Measurements from ENCODE around the gene TPMT.
"Not testable (repeated sequence)": the region's sequence is repeated elsewhere in the genome, so short reads cannot be mapped to it uniquely, and the experiment has no call there.

Gene TPMT

DNA sequence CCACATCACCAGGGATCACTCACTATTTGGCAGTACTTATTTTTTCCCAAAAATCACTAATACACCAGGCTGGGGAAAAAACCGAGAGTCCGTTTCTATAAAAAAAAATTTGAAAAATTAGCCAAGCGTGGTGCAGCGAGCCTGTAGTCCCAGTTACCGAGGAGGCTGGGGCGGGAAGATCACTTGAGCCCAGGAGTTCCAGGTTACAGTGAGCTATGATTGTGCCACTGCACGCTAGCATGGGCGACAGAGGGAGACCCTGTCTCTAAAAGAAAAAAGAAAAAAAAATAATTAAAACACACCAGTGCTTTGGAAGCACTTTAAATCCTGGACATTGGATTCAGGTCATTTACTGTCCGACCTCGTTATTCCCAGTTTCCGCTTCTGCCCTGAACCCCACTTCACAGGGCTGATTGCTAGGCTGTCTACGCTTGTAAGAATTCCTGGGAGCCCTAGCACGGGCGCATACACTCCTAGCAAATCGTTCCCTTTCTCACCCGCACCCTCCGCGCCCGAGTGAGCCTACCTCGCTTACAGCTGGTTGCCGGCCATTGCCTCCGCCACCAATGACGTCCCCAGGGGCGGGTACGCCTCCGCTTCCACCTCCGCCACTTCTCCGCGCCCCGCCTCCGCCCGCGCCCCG, at the start of gene TPMT:
TSS of gene TPMT (minus strand) at position 571 of the 643 bp plus-strand sequence. CDS start 5,950 bp downstream, outside the sequence.
- peak; percentile 73 for DNase-seq

DNA sequence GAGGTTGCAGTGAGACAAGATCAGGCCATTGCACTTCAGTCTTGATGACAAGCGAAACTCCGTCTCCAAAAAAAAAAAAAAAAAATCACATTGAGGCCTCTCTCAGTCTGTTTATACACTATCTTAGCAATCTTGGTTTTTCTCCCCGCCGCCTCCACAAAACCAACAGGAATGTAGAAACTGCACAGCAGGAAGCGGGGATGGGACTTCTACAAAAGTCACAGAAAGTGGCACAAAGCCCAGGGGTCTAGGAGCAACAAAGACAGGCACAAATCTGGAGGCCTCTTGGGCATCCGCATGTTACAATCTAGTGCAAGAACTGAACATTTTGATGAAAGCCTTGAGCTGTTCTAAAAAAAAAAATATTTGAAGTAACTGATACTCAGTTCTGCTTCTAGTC, 48.9 kb upstream of the TPMT start:
- DNase-seq: no peak

DNA sequence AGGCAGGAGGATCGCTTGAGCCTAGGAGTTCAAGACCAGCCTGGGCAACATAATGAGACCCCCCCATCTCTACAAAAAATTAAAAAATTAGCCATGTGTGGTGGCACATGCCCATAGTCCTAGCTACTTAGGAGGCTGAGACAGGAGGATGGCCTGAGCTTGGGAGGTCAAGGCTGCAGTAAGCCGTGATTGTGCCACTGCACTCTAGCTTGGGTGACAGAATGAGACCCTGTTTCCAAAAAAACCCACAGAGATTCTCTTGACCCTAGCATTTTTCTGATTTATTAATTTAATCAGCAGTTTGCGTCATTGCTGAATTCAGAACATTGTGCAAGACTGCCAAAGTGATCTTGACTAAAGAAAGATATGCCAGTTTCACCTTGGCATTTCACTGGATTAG, 37.1 kb upstream of the TPMT start:
- no peak for DNase-seq

DNA sequence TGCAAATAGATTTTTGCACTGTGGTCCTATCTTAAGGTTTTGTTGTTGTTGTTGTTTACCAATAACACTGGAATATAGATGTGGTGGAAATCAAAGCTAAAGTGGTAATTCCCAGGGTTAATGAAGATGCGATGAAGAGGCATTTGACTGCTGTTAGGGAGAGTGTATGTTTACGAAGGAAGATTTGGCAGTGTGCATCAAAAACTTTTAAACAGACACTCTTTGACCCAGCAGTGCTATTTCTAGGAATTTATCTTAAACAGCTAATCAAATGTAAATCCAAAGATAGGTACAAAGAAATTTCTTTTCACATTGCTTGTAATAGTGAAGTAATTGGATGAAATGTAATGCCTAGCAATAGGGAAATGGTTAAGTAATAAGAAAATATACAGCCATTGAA, 34.3 kb upstream of the TPMT start:
- no peak for DNase-seq

DNA sequence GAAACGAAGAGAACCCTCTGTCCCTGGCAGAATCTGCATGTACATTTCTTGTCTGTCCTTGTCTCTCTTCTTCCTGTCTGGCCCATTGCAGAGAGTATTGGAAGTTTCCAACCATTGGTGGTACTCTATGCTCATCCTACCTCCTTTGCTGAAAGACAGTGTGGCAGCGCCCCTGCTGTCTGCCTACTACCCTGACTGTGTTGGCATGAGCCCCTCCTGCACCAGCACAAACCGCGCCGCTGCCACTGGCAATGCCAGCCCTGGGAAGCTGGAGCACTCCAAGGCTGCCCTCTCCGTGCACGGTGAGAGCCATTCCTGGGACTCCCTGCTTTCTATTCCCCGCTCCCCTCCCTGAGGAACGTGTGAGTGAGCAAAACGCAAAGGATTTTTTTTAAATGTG, 32.8 kb upstream of the TPMT start:
- DNase-seq: no peak

DNA sequence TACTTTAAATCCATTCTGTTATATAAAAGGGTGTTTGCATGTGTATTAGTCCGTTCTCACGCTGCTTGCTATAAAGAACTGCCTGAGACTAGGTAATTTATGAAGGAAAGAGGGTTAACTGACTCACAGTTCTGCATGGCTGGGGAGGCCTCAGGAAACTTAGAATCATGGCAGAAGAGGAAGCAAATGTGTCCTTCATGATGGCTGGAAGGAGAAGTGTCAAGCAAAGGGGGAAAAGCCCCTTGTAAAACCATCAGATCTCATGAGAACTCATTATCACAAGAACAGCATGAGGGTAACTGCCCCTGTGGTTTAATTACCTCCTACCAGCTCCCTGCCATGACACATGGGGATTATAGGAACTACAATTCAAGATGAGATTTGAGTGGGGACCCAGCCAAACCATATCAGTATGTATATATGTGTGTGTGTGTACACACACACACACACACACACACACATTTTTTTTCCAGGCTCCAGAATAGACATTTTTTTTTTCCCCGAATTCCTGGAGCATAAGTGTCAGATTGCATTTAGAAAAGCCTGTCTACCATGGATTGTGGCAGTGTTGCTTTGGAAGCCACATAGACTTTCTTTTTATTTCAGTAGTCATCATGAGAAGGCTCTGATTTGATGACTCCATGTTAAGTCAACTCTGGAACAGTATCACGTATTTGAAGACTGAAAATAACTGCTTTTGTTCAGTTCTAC, 31.8 kb upstream of the TPMT start:
- DNase-seq: no peak

DNA sequence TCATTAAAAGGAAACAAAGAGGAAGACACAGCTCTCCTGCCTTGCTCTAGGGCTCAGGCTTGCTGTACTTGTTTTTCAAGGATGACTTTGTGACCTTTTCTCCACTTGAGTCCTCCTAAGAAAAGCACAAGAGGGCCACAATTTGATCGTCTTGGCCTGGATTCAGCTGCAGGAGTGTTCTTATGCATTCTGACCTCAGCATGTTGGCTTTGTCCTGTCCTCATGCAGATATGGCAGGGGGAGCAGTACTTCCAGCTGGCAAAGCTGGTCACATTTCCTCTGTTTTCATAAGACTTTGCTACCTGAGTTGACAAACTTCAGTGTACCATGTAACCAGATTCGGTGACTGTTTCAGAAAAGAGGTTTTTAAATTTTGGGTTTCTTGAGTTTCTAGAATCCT, 31.2 kb upstream of the TPMT start:
- no peak for DNase-seq

DNA sequence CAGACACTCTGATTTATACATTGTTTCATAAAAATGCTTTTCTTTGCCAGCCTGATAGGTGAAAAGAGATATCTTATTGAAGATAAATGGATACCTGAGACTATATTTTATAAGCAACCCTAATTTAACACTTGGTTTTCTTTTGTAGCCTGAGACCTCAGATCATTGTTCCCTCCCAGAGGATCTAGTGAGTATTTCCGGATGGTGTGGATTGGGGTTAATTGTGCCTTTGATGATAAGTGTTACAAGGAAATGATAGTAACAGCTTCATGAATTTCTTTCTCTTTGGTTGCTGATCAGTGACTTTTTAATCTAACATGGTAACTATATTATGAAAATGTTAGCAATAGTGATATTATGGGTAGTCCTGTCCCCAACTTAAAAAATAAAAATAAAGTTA, 30.7 kb upstream of the TPMT start:
- no peak for DNase-seq

DNA sequence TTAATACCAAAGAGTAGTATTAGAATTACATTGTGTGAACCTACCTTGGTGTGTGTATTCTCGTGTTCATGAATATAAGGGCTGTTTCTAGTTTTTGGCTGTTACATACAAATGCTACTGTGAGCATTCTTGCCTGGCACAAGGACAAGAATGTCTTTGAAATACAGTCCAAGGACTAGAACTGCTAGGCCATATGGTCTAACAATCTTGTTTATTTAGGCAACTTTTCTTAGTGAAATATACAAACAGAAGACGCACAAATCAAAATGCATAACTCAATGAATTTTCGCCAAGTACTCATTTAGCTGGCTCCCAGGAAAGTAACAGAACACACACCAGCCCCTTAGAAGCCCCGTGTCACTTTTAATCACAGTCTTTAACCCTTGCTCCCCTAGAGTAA, 28.9 kb upstream of the TPMT start:
- no peak for DNase-seq

DNA sequence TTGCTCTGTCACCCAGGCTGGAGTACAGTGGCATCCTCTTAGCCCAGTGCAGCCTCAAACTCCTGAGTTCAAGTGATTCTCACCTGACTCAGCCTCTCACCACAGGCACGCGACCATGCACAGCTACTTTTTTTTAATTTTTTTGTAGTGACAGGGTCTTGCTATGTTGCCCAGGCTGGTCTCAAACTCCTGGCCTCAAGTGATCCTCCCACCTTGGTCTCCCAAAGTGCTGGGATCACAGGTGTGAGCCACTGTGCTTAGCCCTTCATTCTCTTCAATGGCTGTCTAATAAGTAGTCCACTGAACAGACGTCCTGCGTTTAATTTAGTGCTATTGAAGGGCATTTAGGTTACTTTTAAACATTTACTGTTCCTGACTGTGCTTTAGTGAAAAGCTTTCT, 27.7 kb upstream of the TPMT start:
- DNase-seq: no peak

DNA sequence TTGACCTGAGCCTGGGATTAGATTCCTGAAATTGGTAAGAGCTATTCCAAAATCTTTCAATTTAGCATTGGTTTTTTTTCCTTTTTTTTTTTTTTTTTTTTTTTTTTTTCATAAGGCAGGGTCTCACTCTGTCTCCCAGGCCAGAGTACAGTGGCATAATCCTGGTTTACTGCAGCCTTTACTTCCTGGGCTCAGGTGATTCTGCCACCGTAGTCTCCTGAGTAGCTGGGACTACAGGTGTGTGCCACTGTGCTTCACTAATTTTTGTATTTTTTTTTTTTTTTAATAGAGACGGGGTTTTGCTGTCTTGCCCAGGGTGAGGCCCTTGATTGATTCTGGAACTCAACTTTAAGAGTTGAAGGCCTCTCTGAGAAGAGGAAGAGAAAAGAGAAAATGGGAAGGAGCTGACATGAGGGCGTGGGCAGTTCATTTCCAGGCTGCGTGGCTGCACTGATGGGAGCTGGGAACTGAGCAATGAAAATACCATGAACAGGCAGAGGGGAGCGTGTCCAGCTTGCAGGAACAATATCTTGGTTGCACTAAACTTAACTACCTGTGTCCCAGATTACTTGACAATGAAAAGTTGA, 25.0 kb upstream of the TPMT start:
- DNase-seq: no peak

DNA sequence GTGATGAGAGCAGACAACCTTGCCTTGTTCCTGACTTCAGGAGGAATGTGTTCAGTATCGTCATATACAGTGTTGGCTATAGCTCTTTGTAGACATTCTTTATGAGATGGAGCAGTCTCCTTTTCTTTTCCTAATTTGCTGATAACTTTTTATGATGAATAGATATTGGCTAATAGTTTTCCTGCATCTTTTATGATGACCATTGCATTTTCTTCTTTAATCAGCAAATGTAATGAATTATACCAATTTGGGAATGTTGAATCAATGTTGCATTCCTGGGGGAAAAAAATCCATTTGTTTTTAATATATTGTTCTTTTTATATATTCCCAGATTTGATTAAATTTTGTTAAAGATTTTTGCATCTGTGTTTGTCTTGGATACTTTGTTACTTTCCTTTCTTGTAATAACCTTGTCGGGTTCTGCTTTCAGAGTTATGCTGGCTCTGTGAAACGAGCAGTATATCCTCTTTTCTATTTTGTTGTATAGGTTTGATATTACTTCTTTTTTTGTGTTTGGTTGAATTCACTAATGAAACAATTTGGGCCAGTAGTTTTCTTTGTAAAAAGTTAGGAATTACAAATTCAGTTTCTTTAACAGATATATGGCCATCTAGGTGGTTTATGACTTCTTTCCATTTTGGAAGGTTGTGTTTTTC, 24.2 kb upstream of the TPMT start:
- no peak for DNase-seq

DNA sequence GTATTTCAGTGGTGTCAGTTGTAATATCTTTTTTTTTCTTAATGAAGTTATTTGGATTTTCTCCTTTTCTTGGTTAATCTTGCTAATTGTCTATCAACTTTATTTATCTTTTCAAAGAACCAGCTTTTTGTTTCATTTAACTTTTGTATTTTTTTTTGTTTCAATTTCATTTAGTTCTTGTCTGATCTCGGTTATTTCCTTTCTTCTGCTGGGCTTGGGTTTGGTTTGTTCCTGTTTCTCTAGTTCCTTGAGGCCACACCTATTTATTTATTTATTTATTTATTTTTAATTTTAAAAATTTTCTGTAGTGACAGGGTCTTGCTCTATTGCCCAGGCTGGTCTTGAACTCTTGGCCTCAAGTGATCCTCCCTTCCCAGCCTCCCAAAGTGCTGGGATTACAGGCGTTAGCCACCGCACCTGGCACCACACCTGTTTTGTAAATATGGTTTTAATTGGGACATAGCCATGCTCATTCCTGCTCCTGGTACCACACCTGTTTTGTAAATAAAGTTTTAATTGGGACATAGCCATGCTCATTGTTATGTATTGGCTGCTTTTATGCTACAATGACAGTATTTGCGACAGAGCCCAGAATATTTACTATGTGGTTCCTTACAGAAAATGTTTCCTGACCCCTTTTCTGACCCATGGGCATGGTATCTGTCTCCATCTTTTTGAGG, 22.5 kb upstream of the TPMT start:
- no peak for DNase-seq

DNA sequence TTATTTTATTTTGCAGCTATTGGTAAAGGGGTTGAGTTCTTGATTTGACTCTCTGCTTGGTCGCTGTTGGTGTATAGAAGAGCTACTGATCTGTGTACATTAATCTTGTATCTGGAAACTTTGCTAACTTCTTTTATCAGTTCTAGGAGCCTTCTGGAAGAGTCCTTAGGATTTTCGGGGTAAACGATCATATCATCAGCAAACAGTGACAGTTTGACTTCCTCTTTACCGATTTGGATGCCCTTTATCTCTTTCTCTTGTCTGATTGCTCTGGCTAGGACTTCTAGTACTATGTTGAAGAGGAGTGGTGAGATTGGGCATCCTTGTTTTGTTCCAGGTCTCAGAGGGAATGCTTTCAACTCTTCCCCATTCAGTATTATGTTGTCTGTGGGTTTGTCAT, 21.3 kb upstream of the TPMT start:
- not testable (repeated sequence) for DNase-seq

DNA sequence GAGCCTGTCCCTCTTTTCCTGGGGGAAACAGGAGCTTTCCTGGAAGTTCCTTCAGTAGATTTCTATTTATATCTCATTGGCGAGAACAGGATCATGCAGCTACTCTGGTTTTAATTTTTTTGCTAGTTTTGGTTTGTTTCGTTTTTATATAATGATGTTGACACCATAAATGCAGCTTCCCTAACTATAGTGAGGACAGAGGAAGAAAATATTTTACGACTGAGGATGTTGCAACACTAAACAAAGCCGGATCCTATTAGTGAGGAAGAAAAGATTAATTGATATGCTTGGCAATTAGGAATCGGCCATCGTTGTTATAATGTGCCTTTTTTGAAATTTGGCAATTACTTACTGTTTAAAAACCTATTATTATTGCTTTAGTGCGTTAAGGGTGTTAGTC, 17.0 kb upstream of the TPMT start:
- DNase-seq: no peak

DNA sequence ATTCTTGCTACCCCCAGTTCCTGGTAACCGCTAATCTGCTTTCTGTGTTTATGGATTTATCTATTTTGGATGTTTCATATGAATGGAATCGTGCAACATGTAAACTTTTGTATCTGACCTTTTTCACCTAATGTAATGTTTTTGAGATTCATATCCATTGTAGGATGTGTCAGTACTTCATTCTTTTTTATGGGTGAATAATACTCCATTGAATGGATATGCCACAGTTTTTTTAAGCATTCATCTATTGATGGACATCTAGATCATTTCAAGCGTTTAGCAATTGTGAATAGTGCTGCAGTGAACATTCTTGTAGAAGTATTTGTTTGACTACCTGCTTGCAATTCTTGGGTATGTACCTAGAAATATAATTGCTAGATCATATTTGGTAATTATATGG, 13.4 kb upstream of the TPMT start:
- DNase-seq: no peak

DNA sequence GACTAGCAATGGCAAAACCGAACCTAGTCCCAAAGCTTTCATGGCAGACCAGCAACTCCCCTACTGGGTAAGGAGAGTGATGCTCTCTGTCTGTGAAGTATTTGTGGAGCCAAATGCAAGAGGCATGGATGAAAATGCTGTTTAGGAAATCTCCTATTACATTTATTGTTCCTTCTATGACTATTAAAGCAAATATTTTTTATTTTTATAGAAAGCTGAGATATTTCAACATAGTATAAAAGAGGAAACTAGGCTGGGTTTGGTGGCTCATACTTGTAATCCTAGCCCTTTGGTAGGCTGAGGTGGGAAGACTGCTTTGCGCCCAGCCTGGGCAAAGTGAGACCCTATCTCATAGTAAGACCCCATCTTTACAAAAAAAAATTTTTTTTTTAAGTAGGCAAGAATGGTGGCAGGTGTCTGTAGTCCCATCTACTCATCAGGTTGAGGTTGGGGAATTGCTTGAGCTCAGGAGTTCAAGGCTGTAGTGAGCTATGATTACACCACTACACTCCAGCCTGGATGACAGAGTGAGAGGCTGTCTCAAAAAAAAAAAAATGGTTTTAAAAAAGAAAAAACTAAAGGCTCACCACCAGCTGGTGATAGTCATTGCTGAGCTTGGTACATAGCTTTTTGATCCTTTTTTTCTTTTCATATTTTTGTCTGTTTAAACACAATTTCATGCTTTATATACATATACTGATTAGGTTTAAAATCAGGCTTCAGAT, 11.6 kb upstream of the TPMT start:
- DNase-seq: no peak

DNA sequence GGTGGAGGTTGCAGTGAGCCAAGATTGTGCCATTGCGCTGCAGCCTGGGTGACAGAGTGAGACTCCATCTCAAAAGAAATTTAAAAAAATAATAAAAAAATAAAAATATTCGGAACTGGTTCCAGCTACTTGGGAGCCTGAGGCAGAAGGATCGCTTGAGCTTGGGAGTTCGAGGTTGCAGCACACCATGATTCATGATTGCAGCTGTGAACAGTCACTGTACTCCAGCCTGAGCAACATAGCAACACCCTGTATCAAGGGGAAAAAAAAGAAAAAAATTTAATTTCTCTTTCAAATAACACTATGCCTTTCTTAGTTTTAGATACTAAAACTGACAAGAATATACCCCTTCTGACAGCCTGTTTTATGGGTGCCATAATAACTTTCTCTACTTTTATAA, 10.9 kb upstream of the TPMT start:
- DNase-seq: no peak

DNA sequence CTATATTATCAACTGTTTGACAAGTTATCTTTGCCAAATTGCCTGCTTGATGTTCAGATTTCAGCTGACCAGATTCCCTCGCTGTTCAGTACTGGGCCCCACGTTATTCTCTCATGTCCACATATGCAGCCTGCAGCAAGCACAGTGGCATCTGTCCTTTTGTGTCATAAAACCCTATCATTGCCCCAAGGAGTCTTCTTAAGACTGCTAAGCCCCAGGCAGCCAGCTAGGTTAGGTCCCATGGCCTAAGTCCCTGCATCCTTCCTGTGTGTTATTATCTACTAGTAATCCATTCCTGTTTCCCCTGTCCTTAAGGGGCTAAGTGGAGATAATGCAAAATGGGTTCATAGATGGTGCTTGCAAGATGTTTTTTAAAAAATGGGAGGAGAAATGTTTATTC, 7.5 kb upstream of the TPMT start:
- no peak for DNase-seq

DNA sequence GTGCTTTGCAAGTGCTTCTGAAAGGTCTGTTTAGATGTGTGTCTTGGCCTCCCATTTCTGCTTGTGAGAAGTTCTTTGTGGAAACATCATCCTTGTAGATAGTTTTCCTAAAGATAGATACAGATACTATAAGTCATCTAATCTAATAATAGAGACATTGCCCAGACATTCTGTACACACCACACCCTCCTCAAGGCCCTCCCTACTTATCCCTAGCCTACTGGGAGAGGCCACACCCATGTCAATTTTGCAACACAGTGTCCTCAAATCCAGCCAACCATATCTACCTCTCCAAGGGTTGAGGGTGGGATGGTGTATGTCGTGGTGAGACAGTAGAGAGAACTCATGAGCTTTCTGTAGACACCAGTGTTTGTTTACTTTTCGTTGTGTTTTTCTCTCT, 6.6 kb upstream of the TPMT start:
- DNase-seq: no peak

DNA sequence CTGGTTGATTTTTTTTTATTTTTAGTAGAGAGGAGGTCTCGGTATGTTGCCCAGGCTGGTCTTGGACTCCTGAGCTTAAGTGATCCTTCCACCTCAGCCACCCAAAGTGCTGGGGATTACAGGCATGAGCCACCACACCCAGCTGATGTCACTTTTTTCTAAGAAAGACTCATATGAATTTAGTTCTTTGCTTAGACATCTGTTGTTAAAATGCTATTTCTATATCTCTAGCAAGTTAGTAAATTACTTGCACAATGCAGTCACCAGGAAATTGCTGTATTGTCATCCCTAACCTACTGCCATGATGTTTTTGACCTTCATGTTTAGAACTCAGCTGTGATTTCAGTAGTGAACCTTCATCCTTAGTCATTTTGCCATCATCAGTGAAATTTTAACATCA, 6.0 kb upstream of the TPMT start:
- no peak for DNase-seq

DNA sequence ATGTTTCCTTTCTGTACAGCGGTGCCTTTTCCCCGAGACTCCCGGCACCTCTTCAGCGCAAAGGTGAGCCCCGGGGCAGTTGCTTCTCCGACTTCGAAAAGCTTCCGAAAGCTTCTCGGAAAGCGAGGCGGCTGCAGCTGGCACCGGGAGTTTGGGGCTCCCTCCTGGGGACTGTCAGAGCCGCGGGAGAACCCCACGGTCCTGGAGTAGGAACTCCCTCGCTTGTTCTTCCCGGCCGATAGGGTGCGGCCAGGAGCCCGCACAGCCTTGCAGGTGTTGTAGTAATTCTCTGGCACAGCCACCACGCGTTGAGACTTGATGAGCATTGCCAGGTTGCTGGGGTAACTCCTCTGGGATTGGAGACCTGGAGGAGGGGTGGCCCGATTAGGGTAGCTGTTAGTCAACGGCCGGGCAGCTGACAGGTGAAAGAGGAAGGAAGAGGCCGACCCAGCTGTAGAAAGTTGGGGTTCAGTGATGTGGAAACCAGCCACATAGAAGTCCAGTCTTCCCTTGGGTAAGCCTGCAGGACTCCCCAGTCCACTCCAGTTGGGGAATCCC, 1.1 kb upstream of the TPMT start:
- DNase-seq: no peak
